ENCODE measurements around the gene DHRS13.

DHRS13 gene

GRCh38 chr17:28854457-28855335, 48.2 kb downstream of the DHRS13 start, which contains the start of gene ERAL1:
TSS of gene ERAL1 (plus strand) at chr17:28855016. CDS start at chr17:28855035, 19 bp downstream.
- peak; percentile 83 to 85 for DNase-seq

DNA sequence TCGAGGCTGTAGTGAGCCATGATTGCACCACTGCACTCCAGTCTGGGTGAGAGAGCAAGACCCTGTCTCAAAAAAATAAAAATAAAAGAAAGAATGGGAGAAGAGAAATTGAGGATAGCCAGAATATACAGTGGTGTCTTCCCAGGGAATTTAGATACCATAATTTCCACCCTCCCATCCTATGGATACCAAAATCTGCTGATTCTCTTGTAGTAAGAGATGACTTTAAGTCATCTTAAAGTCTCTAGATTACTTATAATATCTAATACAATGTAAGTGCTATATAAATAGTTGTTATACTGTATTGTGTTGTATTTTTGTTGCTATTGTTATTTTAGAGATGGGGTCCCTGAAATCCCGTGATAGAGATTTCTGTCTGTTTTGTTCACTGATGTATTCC, 49.6 kb downstream of the DHRS13 start:
- DNase-seq, result no peak

GRCh38 chr17:28849281-28849680, 53.6 kb downstream of the DHRS13 start:
- DNase-seq, result no peak

DNA sequence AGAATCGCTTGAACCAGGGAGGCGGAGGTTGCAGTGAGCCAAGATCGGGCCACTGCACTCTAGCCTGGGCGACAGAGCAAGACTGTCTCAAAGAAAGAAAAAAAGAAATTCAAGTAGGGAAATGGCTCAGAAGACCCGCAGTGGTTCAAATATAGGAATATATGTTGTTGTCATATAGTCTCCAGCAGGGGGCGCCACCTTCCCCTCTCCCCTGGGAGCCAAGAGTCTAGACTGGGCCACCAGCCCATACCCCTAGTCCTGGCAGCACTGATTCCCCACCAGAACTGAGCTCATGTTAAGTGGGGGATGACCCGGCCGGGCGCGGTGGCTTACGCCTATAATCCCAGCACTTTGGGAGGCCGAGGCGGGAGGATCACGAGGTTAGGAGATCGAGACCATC, 54.2 kb downstream of the DHRS13 start:
- DNase-seq, result peak; percentile 54 to 56

Measured in CD4-positive, alpha-beta T cell treated with Interleukin-4 for 1 hour (primary cell).